Stimulated activated CD8-positive, alpha-beta memory T cell treated with anti-CD3 and anti-CD28 coated beads, Interleukin-7, amount 100 ng/mL, for 1 hour (primary cell): Measurements from ENCODE around the gene STIM1.
A peak's percentile ranks its signal among the peaks of the same experiment; 100 is the strongest.
"Not testable (repeated sequence)": the region's sequence is repeated elsewhere in the genome, so short reads cannot be mapped to it uniquely, and the experiment has no call there.

Source experiments
- DNase-seq, 2 donors: peaks; one replicate each; pipeline ENCODE4 v3.0.0-alpha.2; 2020; ENCODE audit warnings: low read depth in 2 of 2

STIM1 gene

DNA sequence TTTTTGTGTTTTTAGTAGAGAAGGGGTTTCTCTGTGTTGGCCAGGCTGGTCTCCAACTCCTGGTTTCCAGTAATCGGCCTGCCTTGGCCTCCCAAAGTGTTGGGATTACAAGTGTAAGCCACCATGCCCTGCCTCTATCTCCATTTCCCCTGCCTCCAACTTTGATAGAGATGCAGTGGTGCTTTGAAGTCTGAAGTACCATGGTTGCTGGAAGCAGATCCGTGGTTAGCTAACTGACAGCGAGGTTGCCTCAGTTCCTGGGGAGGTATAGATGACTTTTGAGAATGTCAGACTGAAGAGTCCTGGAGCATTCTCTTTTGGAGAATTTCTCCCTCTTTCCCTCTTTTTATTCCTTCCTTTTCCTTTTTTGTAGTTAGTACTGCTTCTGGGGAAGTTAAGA lies 127.6 kb downstream of the STIM1 start:
- no peak for DNase-seq

DNA sequence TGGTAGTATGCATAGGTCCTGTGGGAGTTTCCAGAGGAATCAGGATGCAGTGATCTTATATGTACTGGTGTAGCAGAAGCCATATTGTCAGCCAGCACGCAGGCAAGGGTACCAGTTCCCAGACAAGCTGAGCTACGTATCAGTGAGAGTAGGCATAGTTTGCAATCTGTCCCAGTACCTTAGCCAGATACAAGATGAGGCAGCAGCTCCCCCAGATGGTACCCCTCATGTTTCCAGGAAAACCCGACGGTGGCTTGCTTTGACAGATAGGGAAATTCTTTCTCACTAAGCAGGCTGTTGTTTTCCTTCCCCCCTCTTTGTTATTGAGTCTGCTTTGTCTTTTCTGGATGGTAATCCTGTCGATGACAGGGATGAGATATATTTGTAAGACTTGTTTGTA lies 129.4 kb downstream of the STIM1 start:
- peak in 1 of 2 donors; percentile 3 for DNase-seq

DNA sequence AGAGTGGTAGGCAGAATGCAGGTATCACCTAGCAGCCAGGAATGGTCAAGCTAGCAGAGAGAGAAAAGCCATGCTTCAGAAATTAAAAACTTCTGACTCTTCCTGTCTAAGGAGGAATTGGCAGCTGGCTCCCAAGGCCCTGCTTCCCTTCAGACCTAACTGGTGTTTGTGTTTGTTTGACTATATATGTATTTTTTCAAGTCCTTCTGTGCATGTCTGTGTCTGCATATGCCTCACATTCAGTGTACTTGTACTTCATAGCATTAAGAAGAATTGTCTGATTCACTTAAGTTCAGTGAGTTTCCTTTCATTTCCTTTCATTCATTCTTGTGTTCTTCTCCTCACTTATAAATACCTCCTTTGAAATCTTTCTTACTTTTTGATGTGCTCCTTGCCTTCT lies 130.2 kb downstream of the STIM1 start:
- DNase-seq: no peak

DNA sequence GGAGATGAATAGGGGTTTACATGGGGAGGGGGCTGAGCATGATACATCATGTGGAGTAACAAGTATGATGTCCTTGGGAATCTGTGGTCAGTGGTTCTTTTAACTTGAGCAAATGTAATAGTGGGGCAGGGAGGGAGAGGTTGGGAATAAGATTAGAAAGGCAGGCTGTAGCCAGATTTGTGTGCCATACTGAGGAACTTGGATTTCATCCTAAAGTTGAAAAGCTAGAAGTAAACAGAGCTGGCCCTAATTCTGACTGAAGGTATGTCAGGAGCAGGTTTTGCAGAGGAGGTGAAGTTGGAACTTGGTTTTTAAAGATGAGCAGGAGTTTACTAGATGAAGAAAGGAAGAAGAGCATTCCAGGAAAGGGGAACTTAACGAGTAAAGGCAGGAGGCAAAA lies 130.8 kb downstream of the STIM1 start:
- DNase-seq: no peak

DNA sequence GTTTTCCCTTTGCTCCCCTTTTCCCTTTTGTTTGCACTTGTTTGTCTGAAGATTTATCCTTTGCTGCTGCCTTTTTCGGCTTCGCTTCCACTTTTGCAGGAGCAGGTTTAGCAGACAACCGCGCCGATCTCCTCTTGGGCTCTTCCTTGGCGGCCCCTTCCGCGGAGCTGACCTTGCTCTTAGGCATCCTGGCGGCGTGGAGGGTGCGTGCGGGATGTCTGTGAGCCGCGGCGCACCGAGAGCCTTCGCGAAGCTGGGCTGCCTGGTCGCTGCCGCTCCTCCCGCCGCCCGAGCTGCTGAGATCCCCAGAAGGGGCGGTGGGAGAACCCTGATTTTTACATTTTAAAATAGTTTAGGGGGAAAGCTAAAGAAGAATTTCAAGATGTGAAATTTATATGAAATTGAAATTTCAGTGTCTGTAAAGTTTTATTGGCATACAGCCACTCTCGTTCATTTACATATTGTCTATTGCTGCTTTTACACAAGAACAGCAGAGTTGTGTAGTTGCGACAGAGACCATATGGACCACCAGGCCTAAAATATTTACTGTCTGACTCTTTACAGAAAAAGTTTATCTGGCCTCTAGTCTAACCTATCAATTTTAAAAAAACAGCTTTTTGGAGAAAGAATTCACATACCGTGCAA lies 133.9 kb downstream of the STIM1 start:
- no peak for DNase-seq

DNA sequence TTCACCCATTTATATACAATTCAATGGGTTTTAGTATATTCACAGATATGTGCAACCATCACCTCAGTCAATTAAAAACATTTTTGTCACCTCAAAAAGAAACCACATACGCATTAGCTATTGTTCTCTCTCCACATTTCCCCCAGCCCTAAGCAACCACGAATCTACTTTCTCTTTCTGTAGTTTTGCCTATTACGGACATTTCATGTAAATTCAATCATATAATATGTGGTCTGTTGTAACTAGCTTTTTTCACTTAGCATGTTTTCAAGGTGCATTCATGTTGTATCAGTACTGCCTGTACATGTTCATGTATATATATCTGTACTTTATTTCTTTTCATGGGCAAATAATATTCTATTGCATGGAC lies 134.4 kb downstream of the STIM1 start:
- DNase-seq: no peak

DNA sequence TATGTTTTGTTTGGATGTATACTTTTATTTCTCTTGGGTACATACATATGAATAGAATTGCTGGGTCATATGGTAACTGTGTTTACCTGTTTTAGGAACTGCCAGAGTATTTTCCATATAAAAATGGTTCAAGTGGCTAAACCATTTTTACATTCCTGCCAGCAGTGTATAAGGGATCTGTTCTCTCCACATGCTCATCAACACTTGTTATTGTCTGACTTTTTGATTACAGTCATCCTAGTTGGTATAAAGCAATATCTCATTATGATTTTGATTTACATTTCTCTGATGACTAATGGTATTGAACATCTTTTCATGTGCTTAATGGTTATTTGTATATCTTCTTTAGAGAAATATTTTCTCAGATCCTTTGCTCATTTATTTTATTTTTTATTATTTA lies 134.9 kb downstream of the STIM1 start:
- no peak for DNase-seq

DNA sequence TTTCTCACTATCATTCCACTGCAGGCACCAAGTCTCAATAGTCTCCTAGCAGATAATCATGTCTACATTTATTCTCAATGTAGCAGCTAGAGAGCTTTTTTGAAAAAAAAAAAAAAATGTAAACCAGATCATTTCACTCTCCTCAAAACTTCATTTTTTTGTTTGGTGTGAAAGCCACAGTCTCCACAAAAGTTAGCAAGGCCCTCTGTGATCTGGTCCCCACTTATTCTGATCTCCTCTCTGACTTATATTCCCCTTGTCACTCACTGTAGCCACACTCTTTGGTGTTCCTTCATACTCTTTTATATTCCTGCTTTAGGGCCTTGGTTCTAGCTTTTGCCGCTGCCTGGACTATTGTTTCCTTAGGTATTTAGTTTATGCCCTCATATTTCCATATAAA lies 137.5 kb downstream of the STIM1 start:
- no peak for DNase-seq

DNA sequence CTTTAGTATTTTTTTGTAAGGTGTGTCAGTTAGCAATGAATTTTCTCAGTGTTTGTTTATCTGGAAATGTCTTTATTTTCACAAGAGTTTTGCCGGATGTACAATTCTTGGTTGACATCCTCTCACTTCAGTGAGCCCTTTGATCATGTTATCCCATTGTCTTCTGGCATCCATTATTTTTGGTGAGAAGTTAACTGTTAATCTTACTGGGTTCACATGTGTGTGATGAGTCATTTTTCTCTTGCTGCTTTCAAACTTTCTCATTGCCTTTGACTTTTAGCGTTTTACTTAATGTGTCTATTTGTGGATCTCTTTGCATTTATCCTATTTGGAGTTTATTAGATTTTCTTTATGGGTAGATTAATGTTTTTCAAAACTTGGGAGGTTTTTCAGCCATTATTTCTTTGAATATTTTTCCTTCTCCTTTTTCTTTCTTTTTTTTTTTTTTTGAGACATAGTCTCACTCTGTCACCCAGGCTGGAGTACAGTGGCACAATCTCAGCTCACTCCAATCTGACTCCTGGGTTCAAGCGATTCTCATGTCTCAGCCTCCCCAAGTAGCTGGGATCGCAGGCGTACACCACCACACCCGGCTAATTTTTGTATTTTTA lies 138.7 kb downstream of the STIM1 start:
- DNase-seq: no peak

DNA sequence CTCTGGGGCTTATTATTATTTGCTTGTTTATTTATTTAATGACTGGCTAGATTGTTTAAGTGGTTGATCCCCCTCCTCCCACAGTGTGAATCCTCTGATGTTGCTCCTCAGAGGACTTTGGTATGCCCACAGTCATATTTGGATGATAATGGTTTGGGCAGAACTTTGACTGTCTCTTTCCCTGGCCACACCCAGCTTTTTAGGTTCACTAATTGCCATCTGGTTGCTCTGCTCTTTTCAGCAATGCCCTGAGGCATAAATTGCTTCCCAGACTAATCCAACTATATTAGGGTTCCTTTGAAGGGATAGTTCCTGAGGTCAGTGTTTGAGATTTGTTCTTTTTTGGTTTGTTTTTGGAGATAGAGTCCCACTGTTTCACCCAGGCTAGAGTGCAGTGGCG lies 139.8 kb downstream of the STIM1 start:
- no peak for DNase-seq

DNA sequence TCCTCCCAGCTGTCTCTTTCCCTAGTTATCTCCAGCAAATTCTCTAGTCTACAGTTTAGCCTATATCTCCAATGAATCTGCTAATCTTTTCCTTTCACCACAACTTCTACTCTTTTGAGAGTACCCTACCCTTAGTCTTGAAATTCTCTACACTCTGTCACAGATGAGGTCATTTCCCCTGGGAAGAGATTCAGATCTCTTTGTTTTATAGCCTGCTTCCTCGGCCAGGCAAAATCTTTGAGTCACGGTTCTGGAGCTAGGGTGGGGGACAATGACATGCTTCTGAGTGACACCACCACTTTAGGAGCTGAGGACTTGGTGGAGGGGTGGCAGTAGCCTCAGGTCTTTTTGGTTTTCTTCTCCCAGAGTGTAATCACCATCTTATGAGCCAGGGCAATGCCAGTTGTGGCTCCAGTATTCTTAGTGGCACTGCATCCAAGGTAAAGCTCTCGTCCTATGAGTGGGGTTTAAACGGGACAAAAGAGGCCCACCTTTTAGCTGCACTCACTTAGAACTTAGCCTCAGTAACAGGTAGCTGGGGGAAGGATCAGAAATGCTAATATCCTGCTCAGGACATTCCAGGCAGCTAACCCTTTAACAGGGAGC lies 140.6 kb downstream of the STIM1 start:
- no peak for DNase-seq

DNA sequence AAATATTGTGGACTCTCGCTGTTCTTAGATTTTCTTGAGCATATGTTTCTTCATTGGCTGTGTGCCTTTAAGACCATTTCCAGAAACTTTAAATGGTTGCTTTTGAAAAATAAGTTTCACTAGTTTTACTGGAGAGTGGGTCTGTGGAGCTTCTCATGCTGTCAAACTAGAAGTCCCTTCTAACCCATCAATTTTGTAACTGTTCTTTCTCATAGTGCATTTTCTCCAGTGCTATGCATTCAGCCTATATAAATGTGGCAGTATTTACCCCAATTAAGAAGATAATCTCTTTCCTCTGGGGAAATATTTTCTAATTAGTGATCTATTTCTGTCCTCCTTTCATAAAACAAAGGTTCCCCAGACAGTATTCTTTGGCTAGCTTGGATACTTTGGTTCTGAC lies 141.2 kb downstream of the STIM1 start:
- DNase-seq: no peak

DNA sequence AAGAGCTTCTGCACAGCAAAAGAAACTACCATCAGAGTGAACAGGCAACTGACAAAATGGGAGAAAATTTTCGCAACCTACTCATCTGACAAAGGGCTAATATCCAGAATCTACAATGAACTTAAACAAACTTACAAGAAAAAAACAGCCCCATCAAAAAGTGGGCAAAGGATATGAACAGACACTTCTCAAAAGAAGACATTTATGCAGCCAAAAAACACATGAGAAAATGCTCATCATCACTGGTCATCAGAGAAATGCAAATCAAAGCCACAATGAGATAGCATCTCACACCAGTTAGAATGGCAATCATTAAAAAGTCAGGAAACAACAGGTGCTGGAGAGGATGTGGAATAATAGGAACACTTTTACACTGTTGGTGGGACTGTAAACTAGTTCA lies 149.3 kb downstream of the STIM1 start:
- not testable (repeated sequence) for DNase-seq

DNA sequence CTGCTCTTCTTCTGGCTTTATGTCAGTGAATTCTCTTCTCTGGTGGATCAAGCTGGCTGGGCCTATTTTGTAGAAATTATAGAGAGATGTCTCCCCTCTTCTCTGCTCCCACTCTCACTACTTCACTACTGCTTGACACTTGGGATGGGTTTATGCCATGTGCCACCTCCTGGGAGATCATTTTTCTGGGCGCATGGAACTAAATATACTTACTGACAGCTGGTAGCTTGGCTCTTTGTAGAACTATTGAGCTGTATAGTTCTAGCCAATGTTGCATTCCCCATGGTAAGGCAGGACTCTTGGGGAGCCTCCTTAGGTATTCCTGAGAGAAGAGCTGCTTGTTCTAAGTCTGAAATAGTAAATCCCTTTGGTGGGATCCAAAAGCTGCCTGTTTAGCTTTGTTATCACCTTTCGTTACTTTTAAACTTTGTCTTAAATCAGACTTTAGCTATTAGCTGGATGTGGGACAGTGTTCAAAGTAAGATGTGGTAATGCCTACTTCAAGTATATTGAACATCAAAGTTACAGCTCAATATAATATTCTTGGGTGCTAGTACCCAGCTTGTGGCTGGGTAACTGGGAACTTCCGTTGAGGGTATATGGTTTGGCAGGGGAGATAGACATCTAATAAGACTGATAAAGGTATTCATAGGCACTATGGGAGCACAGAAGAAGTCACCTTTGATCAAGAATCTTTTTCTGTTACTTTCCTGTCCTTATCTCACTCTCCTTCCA lies 151.6 kb downstream of the STIM1 start:
- DNase-seq: no peak

DNA sequence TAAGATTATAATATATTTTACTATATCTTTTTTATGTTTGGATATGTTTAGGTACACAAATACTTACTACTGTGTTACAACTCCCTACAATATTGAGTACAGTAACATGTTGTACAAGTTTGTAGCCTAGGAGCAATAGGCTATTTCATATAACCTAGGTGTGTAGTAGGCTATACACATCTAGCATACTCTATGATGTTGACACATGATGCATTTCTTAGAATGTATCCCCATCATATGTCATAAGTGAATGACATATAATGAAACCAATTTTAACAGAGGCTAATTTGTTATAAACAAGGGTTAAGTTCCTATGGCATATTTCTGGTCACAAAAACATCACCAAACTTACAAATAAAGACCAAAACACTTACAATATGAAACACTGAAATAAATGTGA lies 152.7 kb downstream of the STIM1 start:
- no peak for DNase-seq

DNA sequence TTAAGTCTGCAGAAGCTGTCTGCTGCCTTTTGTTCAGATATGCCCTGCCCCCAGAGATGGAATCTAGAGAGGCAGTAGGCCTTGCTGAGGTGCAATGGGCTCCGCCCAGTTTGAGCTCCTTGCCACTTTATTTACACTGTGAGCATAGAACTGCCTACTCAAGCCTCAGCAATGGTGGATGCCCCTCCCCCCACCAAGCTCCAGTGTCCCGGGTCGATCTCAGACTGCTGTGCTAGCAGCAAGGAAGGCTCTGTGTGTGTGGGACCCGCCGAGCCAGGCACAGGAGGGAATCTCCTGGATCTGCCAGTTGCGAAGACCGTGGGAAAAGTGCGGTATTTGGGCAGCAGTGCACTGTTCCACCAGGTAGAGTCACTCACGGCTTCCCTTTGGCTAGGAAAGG lies 161.1 kb downstream of the STIM1 start:
- DNase-seq: not testable (repeated sequence)

DNA sequence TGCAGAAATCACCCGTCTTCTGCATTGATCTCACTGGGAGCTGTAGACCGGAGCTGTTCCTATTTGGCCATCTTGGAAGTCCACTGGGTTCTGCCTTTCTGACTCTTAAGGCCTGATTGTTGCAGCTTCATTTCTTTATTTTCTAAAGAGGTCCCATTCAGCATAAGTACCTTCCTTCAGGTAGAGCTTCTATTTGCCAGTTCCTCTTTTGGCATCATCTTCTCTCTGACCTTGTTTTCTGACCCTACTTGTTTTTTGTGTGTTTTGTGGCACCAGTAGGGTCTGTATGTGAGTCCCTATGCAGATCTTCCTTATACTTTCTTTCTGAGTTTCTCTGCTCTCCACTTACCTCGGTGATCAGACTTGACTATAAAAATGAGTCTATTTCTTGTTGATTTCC lies 161.7 kb downstream of the STIM1 start:
- DNase-seq: no peak

DNA sequence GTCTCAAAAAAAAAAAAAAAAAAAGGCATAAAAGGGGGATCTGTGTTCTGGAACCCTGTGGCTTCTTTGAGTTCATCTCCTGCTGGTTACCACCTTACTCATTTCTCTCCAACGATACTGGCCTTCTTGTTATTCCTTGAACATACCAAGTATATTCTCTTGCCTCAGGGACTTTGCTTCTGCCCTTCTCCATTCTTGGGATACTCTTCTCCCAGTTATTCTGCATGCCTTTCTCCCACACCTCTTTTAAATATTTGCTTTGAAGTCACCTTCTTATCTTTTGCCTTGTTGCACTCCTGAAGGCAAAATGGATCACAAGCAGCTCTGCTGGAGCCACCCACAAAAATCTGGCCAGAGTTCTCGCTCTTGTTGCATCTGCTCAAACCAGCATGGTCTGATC lies 163.2 kb downstream of the STIM1 start:
- no peak for DNase-seq

DNA sequence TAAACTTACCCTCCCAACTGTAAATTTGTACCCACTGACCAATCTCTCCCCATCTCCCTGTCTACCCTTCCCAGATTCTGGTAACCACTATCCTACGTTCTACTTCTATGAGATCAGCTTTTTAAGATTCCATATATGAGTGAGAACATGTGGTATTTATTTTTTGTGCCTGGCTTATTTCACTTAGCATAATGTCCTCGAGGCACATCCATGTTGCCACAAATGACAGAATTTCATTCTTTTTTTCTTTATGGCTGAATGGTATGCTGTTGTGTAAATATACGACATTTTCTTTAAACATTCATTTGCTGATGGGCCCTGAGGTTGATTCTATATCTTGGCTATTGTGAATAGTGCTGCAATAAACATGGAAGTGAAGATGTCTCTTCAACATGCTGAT lies 164.4 kb downstream of the STIM1 start:
- no peak for DNase-seq

DNA sequence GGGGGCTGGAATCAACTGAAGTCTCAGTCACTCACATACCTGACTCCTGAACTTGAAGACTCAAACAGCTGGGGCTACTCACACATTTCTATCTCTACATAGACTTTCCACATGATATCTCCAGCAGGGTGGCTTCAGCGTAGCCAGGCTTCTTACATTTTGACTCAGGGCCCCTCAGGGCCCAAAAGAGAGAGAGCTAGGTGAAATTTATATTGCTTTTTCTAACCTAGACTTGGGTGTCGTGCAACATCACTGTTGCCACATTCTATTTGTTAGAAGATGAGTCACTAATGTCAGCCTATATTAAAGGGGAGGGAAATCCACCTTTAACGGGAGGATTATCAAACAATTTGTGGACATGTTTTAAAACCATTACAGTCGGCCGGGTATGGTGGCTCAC lies 167.2 kb downstream of the STIM1 start:
- DNase-seq: no peak

DNA sequence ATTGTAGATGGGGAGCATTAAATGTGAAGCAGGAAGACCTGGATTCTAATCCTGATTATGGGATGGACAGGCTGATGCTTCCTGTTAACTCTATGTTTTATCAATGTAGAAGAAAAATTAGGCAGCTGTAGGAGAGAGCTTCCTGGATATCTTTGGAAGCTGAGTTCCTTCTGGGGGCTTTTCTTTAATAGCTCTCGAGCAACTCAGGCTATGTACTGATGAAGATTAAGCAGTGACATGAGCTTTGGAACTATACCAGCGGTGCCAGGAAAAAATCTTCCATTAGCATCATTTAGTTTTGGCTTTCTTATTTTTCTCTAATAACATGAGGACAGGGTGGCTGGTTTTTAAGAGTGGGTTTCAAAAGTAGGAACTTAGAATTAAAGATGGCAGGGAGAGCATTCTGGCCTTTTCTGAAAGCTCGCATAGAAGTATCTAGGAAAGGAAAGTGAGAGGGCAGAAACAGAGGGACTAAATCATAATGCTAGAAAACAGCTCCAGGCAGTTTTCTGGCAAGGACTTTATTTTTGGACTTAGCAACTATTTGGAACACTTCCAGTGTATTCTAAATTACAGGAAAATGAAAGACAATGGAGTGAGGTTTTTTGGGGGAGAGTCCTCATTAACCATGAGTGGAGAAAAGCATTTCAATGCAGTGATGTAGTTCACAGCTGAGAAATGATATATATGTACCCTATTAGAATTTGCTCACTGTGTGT lies 169.9 kb downstream of the STIM1 start:
- no peak for DNase-seq

DNA sequence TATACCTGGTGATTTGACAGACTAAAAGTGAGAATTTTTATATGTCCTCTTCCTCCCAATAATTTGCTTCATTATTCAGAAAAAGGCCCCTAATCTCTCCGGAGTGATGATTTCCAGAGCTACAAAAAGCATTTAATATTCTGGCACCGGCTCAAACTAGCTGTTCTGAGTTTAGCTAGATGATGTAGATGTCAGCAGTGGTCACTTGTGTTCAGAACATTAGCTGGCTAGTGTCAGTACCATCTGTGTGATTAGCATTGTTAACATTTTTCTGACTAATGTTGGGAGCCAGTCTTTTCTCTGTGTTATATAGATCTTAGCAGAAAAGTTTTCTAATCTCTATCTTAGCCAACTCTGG lies 170.5 kb downstream of the STIM1 start:
- DNase-seq: no peak
